HepG2 (cell line): ENCODE data around the gene THSD4. TPM values are rescaled to one million over a fixed set of nuclear protein-coding genes. Genes with fewer than 3 reads are reported as not detected.

Experiments used
- ATAC-seq: fragments of 200-7000 bp; cut with Tn5 transposase; 3 replicates; pipeline ENCODE4 v1.9.1; 2020; ENCODE audit warnings: mild to moderate bottlenecking, moderate library complexity
- BruUV-seq: library from RNA; stranded (reverse); fragments of 400-500 nt; replicated peaks from 2 replicates; lab custom pipeline; 2021; lab: Mats Ljungman, UMichigan
- CTCF ChIA-PET: fragments of 300-600 bp; formaldehyde crosslinking; extraction: SDS; loops from one replicate; lab custom pipeline; 2021; ENCODE audit warnings: low total read pairs, inconsistent platforms, low intra/inter-chr PET ratio; lab: Yijun Ruan, JAX
- POLR2A ChIA-PET: fragments of 350-600 bp; sonication (Branson Sonifier 250); formaldehyde crosslinking; loops from one replicate; lab custom pipeline; 2020; ENCODE audit warnings: antibody characterized with exemption, inconsistent platforms; lab: Yijun Ruan, JAX
- DNase-seq: peaks from one replicate; pipeline ENCODE4 v3.0.0-alpha.2; 2015; ENCODE audit warnings: low spot score
- FAIRE-seq: peaks from 3 replicates; lab custom pipeline; 2011; peaks lifted over from hg19 to GRCh38; lab: Jason Lieb, UNC
- H2AFZ ChIP-seq: one replicate; pipeline ENCODE4 v1.6.1; 2011; ENCODE audit warnings: low read length, inconsistent platforms
- H3K27ac ChIP-seq: fragments of 300-600 bp; 3 replicates; pipeline ENCODE4 v1.8.0; 2011; ENCODE audit warnings: mixed run types, mild to moderate bottlenecking, mixed read lengths, low read length, inconsistent platforms; ENCODE audit not compliant: insufficient read depth; ENCODE audit errors: extremely low read length
- H3K27me3 ChIP-seq, 2 experiments: fragments of 200-600 bp in 1 of 2; 2 replicates in 1 of 2; 3 replicates in 1 of 2; pipeline versions ENCODE4 v1.6.0 to v1.8.0; 2011; ENCODE audit warnings: low read length in 2 of 2, mild to moderate bottlenecking in 2 of 2, moderate library complexity in 2 of 2, inconsistent platforms in 1 of 2; ENCODE audit not compliant: insufficient read depth in 2 of 2, control insufficient read depth in 1 of 2
- H3K36me3 ChIP-seq, 2 experiments: fragments of 200-600 bp in 1 of 2; replicated peaks in 1 of 2; 2 replicates in 1 of 2; 3 replicates in 1 of 2; pipeline versions ENCODE4 v1.5.1 to v1.8.0; 2011; ENCODE audit warnings: low read length in 2 of 2, inconsistent platforms in 1 of 2; ENCODE audit not compliant: insufficient read depth in 2 of 2, control insufficient read depth in 1 of 2
- H3K4me1 ChIP-seq: 2 replicates; pipeline ENCODE4 v1.5.1; 2012; ENCODE audit warnings: low read length, inconsistent platforms; ENCODE audit not compliant: insufficient read depth
- H3K4me2 ChIP-seq: 2 replicates; pipeline ENCODE4 v1.6.0; 2011; ENCODE audit warnings: low read depth, low read length, inconsistent platforms
- H3K4me3 ChIP-seq, 3 experiments: fragments of 200-600 bp in 1 of 3; sonication (generic), shearing (Covaris generic) in 1 of 3; replicated peaks in 1 of 3; 2 replicates each; pipeline ENCODE4 v1.5.1; 2011 to 2016; ENCODE audit warnings: low read length in 3 of 3, inconsistent platforms in 2 of 3, low read depth in 2 of 3, mild to moderate bottlenecking in 2 of 3, control low read depth in 1 of 3, mixed read lengths in 1 of 3; ENCODE audit not compliant: insufficient read depth in 1 of 3
- H3K79me2 ChIP-seq: one replicate; pipeline ENCODE4 v1.6.1; 2011; ENCODE audit warnings: low read length, inconsistent platforms; ENCODE audit not compliant: insufficient read depth
- H3K9ac ChIP-seq: 2 replicates; pipeline ENCODE4 v1.6.0; 2011; ENCODE audit warnings: mild to moderate bottlenecking, low read depth, low read length, inconsistent platforms; ENCODE audit not compliant: insufficient read depth
- H3K9me3 ChIP-seq: 2 replicates; pipeline ENCODE4 v1.5.1; 2012; ENCODE audit warnings: mild to moderate bottlenecking, low read length
- H4K20me1 ChIP-seq: 2 replicates; pipeline ENCODE4 v1.6.0; 2011; ENCODE audit warnings: inconsistent platforms, mild to moderate bottlenecking, low read length, moderate library complexity; ENCODE audit not compliant: insufficient read depth
- BCL6 ChIP-seq: IDR thresholded peaks from 2 replicates; pipeline ENCODE4 v1.6.1; 2016; ENCODE audit warnings: missing genetic modification reagents, missing compliant biosample characterization
- CEBPB ChIP-seq: IDR thresholded peaks from 2 replicates; pipeline ENCODE4 v1.6.1; 2011; ENCODE audit warnings: low read depth, low read length, improper control_type of control experiment, borderline replicate concordance
- RARA ChIP-seq: IDR thresholded peaks from 2 replicates; pipeline ENCODE4 v1.6.1; 2016; ENCODE audit warnings: missing genetic modification reagents, missing compliant biosample characterization
- THYN1 ChIP-seq: sonication (generic); formaldehyde crosslinking; IDR thresholded peaks from 2 replicates; pipeline ENCODE4 v1.8.1; 2023; ENCODE audit warnings: low read depth, mild to moderate bottlenecking, moderate library complexity, missing genetic modification reagents, borderline replicate concordance
- U2AF2 ChIP-seq: fragments of 200-400 bp; formaldehyde crosslinking; IDR thresholded peaks from 2 replicates; pipeline ENCODE4 v1.6.1; 2017; ENCODE audit warnings: low read depth, mild to moderate bottlenecking, low read length
- WGBS: methylation state at CpG from one replicate; pipeline ENCODE4 v1.1.6; 2017; ENCODE audit warnings: low lambda C conversion rate; 5-methylcytosine and 5-hydroxymethylcytosine counted together
- in situ Hi-C: cut with HindIII; loops from 2 replicates; pipeline ENCODE4 v1.10.0; 2017; ENCODE audit warnings: low pct_unique_long_range_greater_than_20kb; ENCODE audit not compliant: extremely low pct_ligation_motif_present
- intact Hi-C: fragments of 100-400 bp; cut with micrococcal nuclease; formaldehyde crosslinking; loops from one replicate; pipeline ENCODE4 v1.10.0; 2022; ENCODE audit not compliant: unreplicated experiment
- polyA plus RNA-seq, 8 experiments: library from polyadenylated mRNA; depleted of rRNA in 3 of 8; stranded (reverse) in 7 of 8; unstranded in 1 of 8; fragments of >200 nt; fragmentation: Illumina TruSeq in 4 of 8; extraction: Trizol in 4 of 8; gene quantifications; 2 replicates each; pipeline versions ENCODE4 v1.2.1 to v1.2.3, GENCODE V29; 2011 to 2016; ENCODE audit warnings: low read depth in 4 of 8, missing spikeins in 1 of 8, mixed read lengths in 1 of 8; ENCODE audit not compliant: insufficient read depth in 1 of 8
- total RNA-seq, 5 experiments: library from RNA; depleted of rRNA; stranded (reverse); fragments of >200 nt; fragmentation: Illumina TruSeq; extraction: Trizol; gene quantifications; 2 replicates each; pipeline ENCODE4 v1.2.3, GENCODE V29; 2016; ENCODE audit warnings: low read depth in 1 of 5
- TF ChIP-seq, protein P1 (sequence below): sonication (generic); formaldehyde crosslinking; IDR thresholded peaks from 2 replicates; pipeline ENCODE4 v1.4.0; 2020; ENCODE audit warnings: missing genetic modification reagents
- TF ChIP-seq, protein P2 (sequence below): sonication (generic); formaldehyde crosslinking; IDR thresholded peaks from 2 replicates; pipeline ENCODE4 v1.5.1; 2020; ENCODE audit warnings: missing genetic modification reagents, mild to moderate bottlenecking, borderline replicate concordance

The THSD4 gene
- total and polyA plus RNA-seq, 2 of the 13 experiments (the other 11 are each of a cell fraction or from before 2014, with no cell fraction given): 0.07 to 0.21 TPM

DNA sequence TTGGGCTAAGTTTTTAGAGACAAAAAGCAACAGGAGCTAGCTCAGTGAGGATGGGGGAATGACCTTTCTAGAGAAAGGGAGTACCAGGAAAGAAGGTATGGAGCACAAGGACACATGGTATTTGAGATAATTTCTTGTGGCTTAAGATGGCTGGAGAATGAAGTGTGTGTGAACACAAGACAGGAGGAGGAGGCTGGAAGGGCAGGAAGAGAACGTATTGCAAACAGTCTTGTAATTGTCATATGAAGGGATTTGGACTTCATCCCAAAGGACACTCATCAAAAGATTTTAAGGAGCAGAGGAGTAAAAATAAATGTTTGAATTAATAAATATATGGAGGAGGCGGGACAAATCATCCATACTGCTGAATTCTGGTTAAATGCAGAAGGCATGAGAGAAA, 426.5 kb downstream of the THSD4 start:
- no peak for ATAC-seq
- Histone ChIP-seq H3K27ac (no peak overlapping the region), H2AFZ (no peak overlapping the region), H4K20me1 (no peaks in the 10 kb centered on the region), H3K4me3 (no peak overlapping the region), H3K79me2 (no peaks in the 10 kb centered on the region), H3K27me3 (0 out of 5 replicates have a peak, but pooled peaks cover 0 to 1% of the 10 kb centered on the region in 2 experiments), H3K4me2 (no peak overlapping the region), H3K9ac (no peak overlapping the region), H3K4me1 (no peaks in the 10 kb centered on the region), H3K36me3 (no peaks in the 10 kb centered on the region), H3K9me3 (no peaks in the 10 kb centered on the region)
- 31% methylated on average over 2 of the region's 2 CpGs for WGBS
- no peak for DNase-seq
- in situ Hi-C loops (no loop called here), intact Hi-C loops (no loop called here)
- TF ChIP-seq BCL6 (CRISPR knock-in tag) (no peak), U2AF2 (no peak), CEBPB (no peak), THYN1 (CRISPR knock-in tag) (no peak), RARA (CRISPR knock-in tag) (no peak)
- TF ChIP-seq, protein P1, sequence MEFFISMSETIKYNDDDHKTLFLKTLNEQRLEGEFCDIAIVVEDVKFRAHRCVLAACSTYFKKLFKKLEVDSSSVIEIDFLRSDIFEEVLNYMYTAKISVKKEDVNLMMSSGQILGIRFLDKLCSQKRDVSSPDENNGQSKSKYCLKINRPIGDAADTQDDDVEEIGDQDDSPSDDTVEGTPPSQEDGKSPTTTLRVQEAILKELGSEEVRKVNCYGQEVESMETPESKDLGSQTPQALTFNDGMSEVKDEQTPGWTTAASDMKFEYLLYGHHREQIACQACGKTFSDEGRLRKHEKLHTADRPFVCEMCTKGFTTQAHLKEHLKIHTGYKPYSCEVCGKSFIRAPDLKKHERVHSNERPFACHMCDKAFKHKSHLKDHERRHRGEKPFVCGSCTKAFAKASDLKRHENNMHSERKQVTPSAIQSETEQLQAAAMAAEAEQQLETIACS (CRISPR knock-in tag): no peak
- TF ChIP-seq, protein P2, sequence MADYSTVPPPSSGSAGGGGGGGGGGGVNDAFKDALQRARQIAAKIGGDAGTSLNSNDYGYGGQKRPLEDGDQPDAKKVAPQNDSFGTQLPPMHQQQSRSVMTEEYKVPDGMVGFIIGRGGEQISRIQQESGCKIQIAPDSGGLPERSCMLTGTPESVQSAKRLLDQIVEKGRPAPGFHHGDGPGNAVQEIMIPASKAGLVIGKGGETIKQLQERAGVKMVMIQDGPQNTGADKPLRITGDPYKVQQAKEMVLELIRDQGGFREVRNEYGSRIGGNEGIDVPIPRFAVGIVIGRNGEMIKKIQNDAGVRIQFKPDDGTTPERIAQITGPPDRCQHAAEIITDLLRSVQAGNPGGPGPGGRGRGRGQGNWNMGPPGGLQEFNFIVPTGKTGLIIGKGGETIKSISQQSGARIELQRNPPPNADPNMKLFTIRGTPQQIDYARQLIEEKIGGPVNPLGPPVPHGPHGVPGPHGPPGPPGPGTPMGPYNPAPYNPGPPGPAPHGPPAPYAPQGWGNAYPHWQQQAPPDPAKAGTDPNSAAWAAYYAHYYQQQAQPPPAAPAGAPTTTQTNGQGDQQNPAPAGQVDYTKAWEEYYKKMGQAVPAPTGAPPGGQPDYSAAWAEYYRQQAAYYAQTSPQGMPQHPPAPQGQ (CRISPR knock-in tag): no peak
- no peak for FAIRE-seq
- no TSS peak for BruUV-seq
- POLR2A ChIA-PET: no interaction called here
- CTCF ChIA-PET: no interaction called here
